ENCODE measurements around the gene HCN2. TPM values are rescaled to one million over a fixed set of nuclear protein-coding genes. Genes with fewer than 3 reads are reported as not detected.
A peak's percentile ranks its signal among the peaks of the same experiment; 100 is the strongest.

The HCN2 gene
- total RNA-seq (2016; rRNA removed; fragmentation: Illumina TruSeq; extraction: Trizol) = not detected in 2 replicates
- total RNA-seq (2016; cell fraction: cytosol; rRNA removed; fragmentation: Illumina TruSeq; extraction: Trizol; ENCODE audit: low read depth) = not detected in 2 replicates
- not detected in 2 replicates for total RNA-seq (2016; cell fraction: insoluble cytoplasmic fraction; rRNA removed; fragmentation: Illumina TruSeq; extraction: Trizol)
- 0.03 TPM in 1 of 2 replicates, not detected in the other for total RNA-seq (2016; cell fraction: membrane; rRNA removed; fragmentation: Illumina TruSeq; extraction: Trizol)
- not detected in 2 replicates for total RNA-seq (2016; cell fraction: nucleus; rRNA removed; fragmentation: Illumina TruSeq; extraction: Trizol)
- polyA plus RNA-seq (2011; rRNA removed) = 0.01 and 0.05 TPM in 2 replicates
- 0.07 and 0.09 TPM in 2 replicates for polyA plus RNA-seq (2011; cell fraction: cytosol; rRNA removed)
- 0.19 and 0.24 TPM in 2 replicates for polyA plus RNA-seq (2011; cell fraction: nucleus; rRNA removed)
- 0.15 and 0.39 TPM in 2 replicates for polyA plus RNA-seq (2012)
- 0.07 TPM in 1 of 2 replicates, not detected in the other for polyA plus RNA-seq (2016; cell fraction: cytosol; fragmentation: Illumina TruSeq; extraction: Trizol; ENCODE audit: low read depth)
- polyA plus RNA-seq (2016; cell fraction: insoluble cytoplasmic fraction; fragmentation: Illumina TruSeq; extraction: Trizol; ENCODE audit: low read depth) = not detected in 2 replicates
- polyA plus RNA-seq (2016; cell fraction: membrane; fragmentation: Illumina TruSeq; extraction: Trizol; ENCODE audit: low read depth) = 0.05 TPM in 1 of 2 replicates, not detected in the other
- polyA plus RNA-seq (2016; cell fraction: nucleus; fragmentation: Illumina TruSeq; extraction: Trizol; ENCODE audit: insufficient read depth, low read depth) = not detected in 2 replicates
- polyA minus RNA-seq (2011; rRNA and poly(A)+ RNA removed; ENCODE audit: low replicate concordance) = 0.16 and 9.3 TPM in 2 replicates
- polyA minus RNA-seq (2011; cell fraction: cytosol; rRNA and poly(A)+ RNA removed) = not detected in 2 replicates
- polyA minus RNA-seq (2011; cell fraction: nucleus; rRNA and poly(A)+ RNA removed) = not detected in 2 replicates
- not detected for Bru-seq, nascent RNA
- BruChase-seq, experiment 1, labeled RNA remaining after a 6-hour chase = percentile 25 among the genes with signal in this experiment
- percentile 12 among the genes with signal in this experiment for BruChase-seq, experiment 2, labeled RNA remaining after a 2-hour chase
- long read RNA-seq, experiment 1 = 0 reads
- long read RNA-seq, experiment 2 = 0 reads

- TF ChIP-seq ZNF761 (CRISPR knock-in tag; conservative IDR thresholded peaks at IDR 0.05) = no peak
- TF ChIP-seq KDM5B (CRISPR knock-in tag; IDR thresholded peaks at IDR 0.05; ENCODE audit: borderline replicate concordance) = no peak
- no peak for TF ChIP-seq MEIS1 (CRISPR knock-in tag; IDR thresholded peaks at IDR 0.05; ENCODE audit: borderline replicate concordance)
- TF ChIP-seq ZNF232 (CRISPR knock-in tag; IDR thresholded peaks at IDR 0.05; ENCODE audit: borderline replicate concordance) = no peak
- TF ChIP-seq MBNL3 (CRISPR knock-in tag; conservative IDR thresholded peaks at IDR 0.05) = no peak
- no peak for TF ChIP-seq PRMT3 (CRISPR knock-in tag; IDR thresholded peaks at IDR 0.05; ENCODE audit: borderline replicate concordance, low read depth)
- TF ChIP-seq ZBTB21 (CRISPR knock-in tag; IDR thresholded peaks at IDR 0.05) = no peak
- no peak for TF ChIP-seq ZBTB7A (CRISPR knock-in tag; IDR thresholded peaks at IDR 0.05)
- TF ChIP-seq THAP7 (CRISPR knock-in tag; IDR thresholded peaks at IDR 0.05) = no peak
- TF ChIP-seq ZFAT (CRISPR knock-in tag; conservative IDR thresholded peaks at IDR 0.05) = no peak
- no peak for TF ChIP-seq U2AF2 (IDR thresholded peaks at IDR 0.05; ENCODE audit: low read depth, low read length)
- TF ChIP-seq, protein P1, sequence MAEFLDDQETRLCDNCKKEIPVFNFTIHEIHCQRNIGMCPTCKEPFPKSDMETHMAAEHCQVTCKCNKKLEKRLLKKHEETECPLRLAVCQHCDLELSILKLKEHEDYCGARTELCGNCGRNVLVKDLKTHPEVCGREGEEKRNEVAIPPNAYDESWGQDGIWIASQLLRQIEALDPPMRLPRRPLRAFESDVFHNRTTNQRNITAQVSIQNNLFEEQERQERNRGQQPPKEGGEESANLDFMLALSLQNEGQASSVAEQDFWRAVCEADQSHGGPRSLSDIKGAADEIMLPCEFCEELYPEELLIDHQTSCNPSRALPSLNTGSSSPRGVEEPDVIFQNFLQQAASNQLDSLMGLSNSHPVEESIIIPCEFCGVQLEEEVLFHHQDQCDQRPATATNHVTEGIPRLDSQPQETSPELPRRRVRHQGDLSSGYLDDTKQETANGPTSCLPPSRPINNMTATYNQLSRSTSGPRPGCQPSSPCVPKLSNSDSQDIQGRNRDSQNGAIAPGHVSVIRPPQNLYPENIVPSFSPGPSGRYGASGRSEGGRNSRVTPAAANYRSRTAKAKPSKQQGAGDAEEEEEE (CRISPR knock-in tag; IDR thresholded peaks at IDR 0.05; ENCODE audit: borderline replicate concordance) = no peak
- no peak for TF ChIP-seq ZNF143 (CRISPR knock-in tag; IDR thresholded peaks at IDR 0.05)
- TF ChIP-seq ONECUT2 (CRISPR knock-in tag; IDR thresholded peaks at IDR 0.05) = no peak
- ATAC-seq (no peak), FAIRE-seq (no peak), DNase-seq (ENCODE audit: low spot score) (no peak)
- ChIA-PET CTCF (ENCODE audit: low intra/inter-chr PET ratio, low total read pairs) (no interaction called here), POLR2A (no interaction called here)
- Histone ChIP-seq H3K9me3 (ENCODE audit: low read length) (no peaks in the 10 kb centered on the region), H3K4me2 (ENCODE audit: low read depth, low read length) (peak within 1 kb of the TSS; percentile 55; the same call in 1 of the 2 replicates), H3K4me3 (replicated peaks in 1 of 3; ENCODE audit: insufficient read depth in 1 of 3, low read depth in 2 of 3, low read length in 3 of 3) (peak within 1 kb of the TSS in 2 of 3 experiments; percentile 29 to 54; a peak in 1 of 6 replicates), H3K79me2 (ENCODE audit: insufficient read depth, low read length) (no peaks in the 10 kb centered on the region), H4K20me1 (ENCODE audit: insufficient read depth, low read length) (peaks cover 28% of the 10 kb centered on the region), H3K27me3 (ENCODE audit: control insufficient read depth in 1 of 2, insufficient read depth in 2 of 2, low read length in 2 of 2) (peaks cover 10 to 63% of the 10 kb centered on the region in 2 experiments), H3K4me1 (ENCODE audit: insufficient read depth, low read length) (peaks cover 35% of the 10 kb centered on the region), H2AFZ (ENCODE audit: low read length) (no peak within 1 kb of the TSS), H3K9ac (ENCODE audit: insufficient read depth, low read depth, low read length) (no peak within 1 kb of the TSS), H3K36me3 (replicated peaks in 1 of 2; ENCODE audit: control insufficient read depth in 1 of 2, insufficient read depth in 2 of 2, low read length in 2 of 2) (no peaks in the 10 kb centered on the region), H3K27ac (ENCODE audit: extremely low read length, insufficient read depth, low read length) (no peak within 1 kb of the TSS)
- no TSS peak for BruUV-seq (replicated peaks)
- in situ Hi-C loops (cut with HindIII; ENCODE audit: extremely low pct_ligation_motif_present, low pct_unique_long_range_greater_than_20kb) (loop anchor here (5.0 to 10.0 kb wide), 2 partner anchors 38 to 145 kb away; no protein-coding TSS in a partner anchor), intact Hi-C loops (cut with micrococcal nuclease; ENCODE audit: unreplicated experiment) (loop anchor here (10.0 kb wide), 1 partner anchor 75 kb away; the partner anchor contains the start of gene RNF126)
- no CpG with 5 or more reads among the region's 132 CpGs for WGBS (ENCODE audit: low lambda C conversion rate)
These were observed at the start of gene HCN2 for GRCh38 chr19:589693-590395. Gene HCN2, plus strand, starts transcription at chr19:589881. Its CDS starts 65 bp downstream, at chr19:589946.

All from HepG2 (cell line).